ENCODE data around the gene ATG4B.

ATG4B gene

GRCh38 chr2:241616168-241617125 is 21.0 kb upstream of the ATG4B start:
- peaks cover 7% of the 10 kb centered on the region for H3K27me3 Mint-ChIP-seq (ENCODE audit: low read depth, poor library complexity)
- peaks cover 11% of the 10 kb centered on the region for H3K9me3 Mint-ChIP-seq
- no peak overlapping the region for H3K4me3 Mint-ChIP-seq
- DNase-seq: no peak
- TF ChIP-seq, protein P1, sequence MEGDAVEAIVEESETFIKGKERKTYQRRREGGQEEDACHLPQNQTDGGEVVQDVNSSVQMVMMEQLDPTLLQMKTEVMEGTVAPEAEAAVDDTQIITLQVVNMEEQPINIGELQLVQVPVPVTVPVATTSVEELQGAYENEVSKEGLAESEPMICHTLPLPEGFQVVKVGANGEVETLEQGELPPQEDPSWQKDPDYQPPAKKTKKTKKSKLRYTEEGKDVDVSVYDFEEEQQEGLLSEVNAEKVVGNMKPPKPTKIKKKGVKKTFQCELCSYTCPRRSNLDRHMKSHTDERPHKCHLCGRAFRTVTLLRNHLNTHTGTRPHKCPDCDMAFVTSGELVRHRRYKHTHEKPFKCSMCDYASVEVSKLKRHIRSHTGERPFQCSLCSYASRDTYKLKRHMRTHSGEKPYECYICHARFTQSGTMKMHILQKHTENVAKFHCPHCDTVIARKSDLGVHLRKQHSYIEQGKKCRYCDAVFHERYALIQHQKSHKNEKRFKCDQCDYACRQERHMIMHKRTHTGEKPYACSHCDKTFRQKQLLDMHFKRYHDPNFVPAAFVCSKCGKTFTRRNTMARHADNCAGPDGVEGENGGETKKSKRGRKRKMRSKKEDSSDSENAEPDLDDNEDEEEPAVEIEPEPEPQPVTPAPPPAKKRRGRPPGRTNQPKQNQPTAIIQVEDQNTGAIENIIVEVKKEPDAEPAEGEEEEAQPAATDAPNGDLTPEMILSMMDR (IDR thresholded peaks at IDR 0.05): no peak
- peaks cover 60% of the 10 kb centered on the region for H3K4me1 Mint-ChIP-seq
- H3K27ac Mint-ChIP-seq: peak overlapping the region; percentile 7
- H3K36me3 Mint-ChIP-seq (ENCODE audit: low read depth): peaks cover 31% of the 10 kb centered on the region

GRCh38 chr2:241617431-241618154 is 19.9 kb upstream of the ATG4B start:
- TF ChIP-seq, protein P1 (IDR thresholded peaks at IDR 0.05): no peak
- Mint-ChIP-seq H3K4me3 (peak overlapping the region; percentile 49), H3K36me3 (ENCODE audit: low read depth) (peaks cover 42% of the 10 kb centered on the region), H3K9me3 (peaks cover 16% of the 10 kb centered on the region), H3K27me3 (ENCODE audit: low read depth, poor library complexity) (peaks cover 4% of the 10 kb centered on the region), H3K27ac (peak overlapping the region; percentile 32), H3K4me1 (peaks cover 50% of the 10 kb centered on the region)
- DNase-seq: no peak

GRCh38 chr2:241618296-241618805 is 19.1 kb upstream of the ATG4B start:
- DNase-seq: no peak
- TF ChIP-seq, protein P1 (IDR thresholded peaks at IDR 0.05): no peak
- peak overlapping the region; percentile 94 for H3K27ac Mint-ChIP-seq
- peaks cover 42% of the 10 kb centered on the region for H3K4me1 Mint-ChIP-seq
- peaks cover 40% of the 10 kb centered on the region for H3K36me3 Mint-ChIP-seq (ENCODE audit: low read depth)
- peaks cover 4% of the 10 kb centered on the region for H3K27me3 Mint-ChIP-seq (ENCODE audit: low read depth, poor library complexity)
- peaks cover 16% of the 10 kb centered on the region for H3K9me3 Mint-ChIP-seq
- H3K4me3 Mint-ChIP-seq: no peak overlapping the region

DNA sequence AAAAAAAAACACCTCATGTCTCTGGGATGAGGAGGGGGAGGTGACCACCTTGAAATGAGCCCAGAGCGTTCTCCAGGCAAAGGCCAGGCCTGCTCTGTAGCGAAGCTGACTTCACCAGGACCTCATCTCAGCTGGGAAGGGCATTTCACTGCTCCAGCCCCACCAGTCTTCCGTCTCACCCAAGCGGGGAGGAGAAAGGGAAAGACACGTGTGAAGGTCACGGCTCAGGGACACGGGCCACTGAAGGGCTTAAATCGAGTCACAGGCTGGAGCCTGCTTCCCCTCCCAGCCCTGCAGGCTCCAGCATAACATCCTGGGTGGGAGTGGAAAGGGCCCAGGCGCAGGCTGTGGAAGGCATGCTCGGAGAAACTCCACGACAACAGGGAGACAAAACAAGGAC is 18.7 kb upstream of the ATG4B start:
- Mint-ChIP-seq H3K9me3 (peaks cover 16% of the 10 kb centered on the region), H3K4me1 (peaks cover 39% of the 10 kb centered on the region), H3K27ac (peak overlapping the region; percentile 83), H3K36me3 (ENCODE audit: low read depth) (peaks cover 43% of the 10 kb centered on the region), H3K4me3 (no peak overlapping the region), H3K27me3 (ENCODE audit: low read depth, poor library complexity) (peaks cover 4% of the 10 kb centered on the region)
- no peak for DNase-seq
- TF ChIP-seq, protein P1 (IDR thresholded peaks at IDR 0.05): no peak

- peaks cover 34% of the 10 kb centered on the region for H3K4me1 Mint-ChIP-seq
- no peak overlapping the region for H3K27ac Mint-ChIP-seq
- DNase-seq: no peak
- H3K9me3 Mint-ChIP-seq: peaks cover 16% of the 10 kb centered on the region
- TF ChIP-seq, protein P1 (IDR thresholded peaks at IDR 0.05): no peak
- no peak overlapping the region for H3K4me3 Mint-ChIP-seq
- peaks cover 4% of the 10 kb centered on the region for H3K27me3 Mint-ChIP-seq (ENCODE audit: low read depth, poor library complexity)
- peaks cover 48% of the 10 kb centered on the region for H3K36me3 Mint-ChIP-seq (ENCODE audit: low read depth)
Measured at GRCh38 chr2:241619597-241620418, 17.7 kb upstream of the ATG4B start.
